ENCODE data around the gene C16orf92. TPM values are rescaled to one million over a fixed set of nuclear protein-coding genes. Genes with fewer than 3 reads are reported as not detected.

The C16orf92 gene
- total and polyA plus RNA-seq, 2 of the 13 experiments (the other 11 are each of a cell fraction or from before 2014, with no cell fraction given), result not detected

DNA sequence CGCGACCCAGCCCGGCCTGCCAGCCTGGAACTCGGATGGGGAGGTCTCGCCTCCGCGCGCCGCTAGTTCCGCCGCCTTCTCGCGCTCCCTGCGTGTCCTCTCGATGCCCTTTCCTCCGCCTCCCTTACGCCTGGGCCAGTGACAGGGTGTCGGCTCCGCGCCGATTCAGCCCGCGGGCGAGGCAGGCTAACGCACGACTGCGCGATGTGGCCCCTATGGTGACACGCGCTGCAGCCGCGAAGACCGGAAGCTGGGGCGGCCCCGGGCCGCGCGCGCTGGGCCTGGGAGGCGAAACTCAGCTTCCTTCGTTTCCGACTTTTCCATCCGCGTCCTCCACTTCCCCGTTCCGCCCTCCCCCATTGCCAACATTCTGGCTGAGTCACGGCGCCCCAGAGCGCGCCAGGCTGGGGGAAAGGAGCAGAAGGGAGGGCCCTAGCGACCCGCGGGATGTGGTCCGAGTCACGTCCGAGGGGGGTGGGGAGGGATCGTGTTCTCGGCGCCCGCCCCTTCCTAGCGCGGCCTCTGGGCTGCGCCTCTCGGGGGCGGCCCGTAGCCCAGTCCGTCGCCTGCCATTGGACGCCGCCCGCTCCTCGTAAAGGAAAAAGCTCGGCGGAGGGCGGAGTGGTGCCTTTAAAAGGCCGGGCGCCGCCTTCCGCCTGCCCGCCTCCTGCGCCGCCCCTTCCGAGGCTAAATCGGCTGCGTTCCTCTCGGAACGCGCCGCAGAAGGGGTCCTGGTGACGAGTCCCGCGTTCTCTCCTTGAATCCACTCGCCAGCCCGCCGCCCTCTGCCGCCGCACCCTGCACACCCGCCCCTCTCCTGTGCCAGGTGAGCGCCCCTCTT lies 42.3 kb downstream of the C16orf92 start, which contains the start of gene ALDOA (continued):
- TF ChIP-seq HMG20A (CRISPR knock-in tag; IDR thresholded peaks at IDR 0.05; ENCODE audit: borderline replicate concordance), result peak; percentile 27; the same call in 1 of the 2 replicates
- TF ChIP-seq MATR3 (CRISPR knock-in tag; IDR thresholded peaks at IDR 0.05), result 0 out of 2 replicates have a peak, but pooled peaks have one; percentile 41
- TF ChIP-seq ZNF552 (CRISPR knock-in tag; IDR thresholded peaks at IDR 0.05; ENCODE audit: borderline replicate concordance), result peak; percentile 98
- TF ChIP-seq ARNTL (CRISPR knock-in tag; IDR thresholded peaks at IDR 0.05), result peak; percentile 81
- no peak; the same call in none of the 2 replicates for TF ChIP-seq ZNF318 (CRISPR knock-in tag; IDR thresholded peaks at IDR 0.05)
- peak; percentile 27; the same call in 1 of the 2 replicates for TF ChIP-seq ZNF7 (CRISPR knock-in tag; IDR thresholded peaks at IDR 0.05)
- TF ChIP-seq ZNF569 (CRISPR knock-in tag; IDR thresholded peaks at IDR 0.05; ENCODE audit: borderline replicate concordance), result no peak
- peak; percentile 87 for TF ChIP-seq ZNF274 (CRISPR knock-in tag; IDR thresholded peaks at IDR 0.05)
- TF ChIP-seq, protein P1, sequence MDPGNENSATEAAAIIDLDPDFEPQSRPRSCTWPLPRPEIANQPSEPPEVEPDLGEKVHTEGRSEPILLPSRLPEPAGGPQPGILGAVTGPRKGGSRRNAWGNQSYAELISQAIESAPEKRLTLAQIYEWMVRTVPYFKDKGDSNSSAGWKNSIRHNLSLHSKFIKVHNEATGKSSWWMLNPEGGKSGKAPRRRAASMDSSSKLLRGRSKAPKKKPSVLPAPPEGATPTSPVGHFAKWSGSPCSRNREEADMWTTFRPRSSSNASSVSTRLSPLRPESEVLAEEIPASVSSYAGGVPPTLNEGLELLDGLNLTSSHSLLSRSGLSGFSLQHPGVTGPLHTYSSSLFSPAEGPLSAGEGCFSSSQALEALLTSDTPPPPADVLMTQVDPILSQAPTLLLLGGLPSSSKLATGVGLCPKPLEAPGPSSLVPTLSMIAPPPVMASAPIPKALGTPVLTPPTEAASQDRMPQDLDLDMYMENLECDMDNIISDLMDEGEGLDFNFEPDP (CRISPR knock-in tag; conservative IDR thresholded peaks at IDR 0.05), result no peak
- no peak for TF ChIP-seq KAT2B (IDR thresholded peaks at IDR 0.05; ENCODE audit: borderline replicate concordance, low read depth, low read length)
- peak; percentile 98 for TF ChIP-seq SP4 (CRISPR knock-in tag; IDR thresholded peaks at IDR 0.05)
- 0 out of 2 replicates have a peak, but pooled peaks have one; percentile 50 for TF ChIP-seq GFI1 (CRISPR knock-in tag; IDR thresholded peaks at IDR 0.05; ENCODE audit: borderline replicate concordance)
- no peak for TF ChIP-seq NR2F6 (IDR thresholded peaks at IDR 0.05)
- TF ChIP-seq NR2F6 (CRISPR knock-in tag; IDR thresholded peaks at IDR 0.05), result peak; percentile 48; the same call in 1 of the 2 replicates
- TF ChIP-seq ZNF276 (CRISPR knock-in tag; IDR thresholded peaks at IDR 0.05; ENCODE audit: low read depth), result peak; percentile 95
- TF ChIP-seq ZNF205 (CRISPR knock-in tag; IDR thresholded peaks at IDR 0.05), result peak; percentile 89
- TF ChIP-seq RAD51 (IDR thresholded peaks at IDR 0.05; ENCODE audit: borderline replicate concordance), result no peak
- no peak for TF ChIP-seq PRPF4 (IDR thresholded peaks at IDR 0.05; ENCODE audit: low read depth, low read length, poor library complexity, severe bottlenecking)
